GM21528 (cell line): Measurements from ENCODE around the gene GSX2.
"Not testable (repeated sequence)": the region's sequence is repeated elsewhere in the genome, so short reads cannot be mapped to it uniquely, and the experiment has no call there.

ENCODE experiments used
- ATAC-seq: cut with Tn5 transposase; IDR thresholded peaks from one replicate; pipeline ENCODE4 v1.9.1; 2021; ENCODE audit warnings: mild to moderate bottlenecking, moderate library complexity; ENCODE audit not compliant: unreplicated experiment, low FRiP score

GSX2 gene

GRCh38 chr4:54101190-54102041 lies 1.5 kb downstream of the GSX2 start:
- no peak for ATAC-seq

GRCh38 chr4:54102531-54103106 lies 2.7 kb downstream of the GSX2 start:
- ATAC-seq: no peak

GRCh38 chr4:54103190-54103574 lies 3.2 kb downstream of the GSX2 start:
- ATAC-seq: no peak

GRCh38 chr4:54104907-54105306 lies 4.9 kb downstream of the GSX2 start:
- ATAC-seq: no peak

- ATAC-seq: no peak
These were observed 8.2 kb downstream of the GSX2 start for GRCh38 chr4:54107951-54108748.

- ATAC-seq: no peak
These were observed 9.5 kb downstream of the GSX2 start for GRCh38 chr4:54109241-54110018.

GRCh38 chr4:54110019-54110416 lies 10.1 kb downstream of the GSX2 start:
- no peak for ATAC-seq

GRCh38 chr4:54113206-54113605 lies 13.2 kb downstream of the GSX2 start:
- not testable (repeated sequence) for ATAC-seq

- not testable (repeated sequence) for ATAC-seq
These were observed 16.3 kb downstream of the GSX2 start for GRCh38 chr4:54116246-54116645.

- ATAC-seq: no peak
These were observed 19.1 kb downstream of the GSX2 start for GRCh38 chr4:54118850-54119589.

GRCh38 chr4:54120518-54120917 lies 20.6 kb downstream of the GSX2 start:
- ATAC-seq: no peak

- no peak for ATAC-seq
These were observed 27.7 kb downstream of the GSX2 start for GRCh38 chr4:54127660-54128059.

GRCh38 chr4:54128694-54129093 lies 28.7 kb downstream of the GSX2 start:
- not testable (repeated sequence) for ATAC-seq

GRCh38 chr4:54139332-54139731 lies 39.4 kb downstream of the GSX2 start:
- no peak for ATAC-seq

GRCh38 chr4:54140287-54140686 lies 40.3 kb downstream of the GSX2 start:
- ATAC-seq: no peak

- no peak for ATAC-seq
These were observed 44.2 kb downstream of the GSX2 start for GRCh38 chr4:54144199-54144598.

GRCh38 chr4:54144661-54145171 lies 44.8 kb downstream of the GSX2 start:
- ATAC-seq: no peak

GRCh38 chr4:54146139-54146538 lies 46.2 kb downstream of the GSX2 start:
- ATAC-seq: no peak

GRCh38 chr4:54149323-54149722 lies 49.4 kb downstream of the GSX2 start:
- ATAC-seq: no peak
